ENCODE results near the gene MLXIPL. TPM values are rescaled to one million over a fixed set of nuclear protein-coding genes. Genes with fewer than 3 reads are reported as not detected.
"Not testable (repeated sequence)": the region's sequence is repeated elsewhere in the genome, so short reads cannot be mapped to it uniquely, and the experiment has no call there.

MLXIPL gene, protein sequence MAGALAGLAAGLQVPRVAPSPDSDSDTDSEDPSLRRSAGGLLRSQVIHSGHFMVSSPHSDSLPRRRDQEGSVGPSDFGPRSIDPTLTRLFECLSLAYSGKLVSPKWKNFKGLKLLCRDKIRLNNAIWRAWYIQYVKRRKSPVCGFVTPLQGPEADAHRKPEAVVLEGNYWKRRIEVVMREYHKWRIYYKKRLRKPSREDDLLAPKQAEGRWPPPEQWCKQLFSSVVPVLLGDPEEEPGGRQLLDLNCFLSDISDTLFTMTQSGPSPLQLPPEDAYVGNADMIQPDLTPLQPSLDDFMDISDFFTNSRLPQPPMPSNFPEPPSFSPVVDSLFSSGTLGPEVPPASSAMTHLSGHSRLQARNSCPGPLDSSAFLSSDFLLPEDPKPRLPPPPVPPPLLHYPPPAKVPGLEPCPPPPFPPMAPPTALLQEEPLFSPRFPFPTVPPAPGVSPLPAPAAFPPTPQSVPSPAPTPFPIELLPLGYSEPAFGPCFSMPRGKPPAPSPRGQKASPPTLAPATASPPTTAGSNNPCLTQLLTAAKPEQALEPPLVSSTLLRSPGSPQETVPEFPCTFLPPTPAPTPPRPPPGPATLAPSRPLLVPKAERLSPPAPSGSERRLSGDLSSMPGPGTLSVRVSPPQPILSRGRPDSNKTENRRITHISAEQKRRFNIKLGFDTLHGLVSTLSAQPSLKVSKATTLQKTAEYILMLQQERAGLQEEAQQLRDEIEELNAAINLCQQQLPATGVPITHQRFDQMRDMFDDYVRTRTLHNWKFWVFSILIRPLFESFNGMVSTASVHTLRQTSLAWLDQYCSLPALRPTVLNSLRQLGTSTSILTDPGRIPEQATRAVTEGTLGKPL
- total RNA-seq (2014; rRNA removed; shearing (Covaris generic)): not detected in 2 replicates

DNA sequence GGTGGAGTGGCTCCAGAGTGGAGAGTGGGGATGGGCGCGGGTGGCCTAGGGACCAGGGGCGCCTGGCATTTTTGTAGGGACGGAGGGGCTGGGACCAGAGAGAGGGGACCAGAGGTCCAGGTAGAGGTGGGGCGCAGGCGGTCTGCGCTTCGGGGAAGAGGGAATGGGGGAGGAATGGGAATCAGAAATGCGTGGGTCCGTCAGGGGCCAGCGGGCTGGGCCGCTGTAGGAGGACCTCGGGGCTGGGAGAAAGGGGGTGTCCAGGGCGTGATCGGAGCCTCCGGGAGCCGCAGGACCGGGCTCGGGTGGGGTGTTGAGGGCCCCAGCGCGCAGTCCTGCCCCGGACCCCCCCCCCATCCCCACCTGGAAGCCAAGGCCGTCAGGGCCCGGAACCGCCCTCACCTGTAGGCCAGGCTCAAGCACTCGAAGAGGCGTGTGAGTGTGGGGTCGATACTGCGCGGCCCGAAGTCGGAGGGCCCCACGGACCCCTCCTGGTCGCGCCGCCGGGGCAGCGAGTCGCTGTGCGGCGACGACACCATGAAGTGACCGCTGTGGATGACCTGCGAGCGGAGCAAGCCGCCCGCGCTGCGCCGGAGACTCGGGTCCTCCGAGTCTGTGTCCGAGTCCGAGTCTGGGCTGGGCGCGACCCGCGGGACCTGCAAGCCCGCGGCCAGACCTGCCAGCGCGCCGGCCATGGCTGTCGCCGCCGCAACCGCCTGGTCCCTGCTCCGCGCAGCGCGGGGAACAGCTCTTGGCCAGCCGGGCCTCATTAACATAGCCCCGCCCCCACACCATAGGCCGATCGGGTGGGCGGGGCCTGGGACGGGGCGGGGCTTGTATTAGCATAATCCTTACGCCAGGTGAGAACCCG is at the start of gene MLXIPL:
Gene MLXIPL (minus strand): TSS at position 725 of the 871 bp plus-strand sequence. CDS start 30 bp downstream, at position 695.
- no peak for DNase-seq (ENCODE audit: low spot score)

- DNase-seq (ENCODE audit: low spot score): no peak
Measured at GRCh38 chr7:73671857-73672445, 47.6 kb upstream of the MLXIPL start.

DNA sequence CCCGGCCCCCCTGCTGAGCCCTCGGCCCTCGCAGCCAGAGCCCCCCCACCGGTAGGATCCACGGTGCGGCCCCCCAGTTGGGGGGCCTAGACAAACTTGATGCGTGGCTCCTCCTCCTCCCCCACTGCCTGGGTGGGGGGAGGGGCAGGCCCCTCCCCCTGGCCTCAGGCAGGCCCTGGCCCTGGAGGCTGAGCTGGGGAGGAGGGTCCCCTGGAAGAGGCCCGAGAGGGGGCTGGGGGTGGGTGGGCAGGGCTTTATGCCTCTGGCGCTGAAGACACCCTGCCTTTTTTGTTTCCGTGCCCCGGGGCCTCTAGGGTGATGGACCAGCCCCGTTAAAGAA is 47.0 kb upstream of the MLXIPL start:
- no peak for DNase-seq (ENCODE audit: low spot score)

DNA sequence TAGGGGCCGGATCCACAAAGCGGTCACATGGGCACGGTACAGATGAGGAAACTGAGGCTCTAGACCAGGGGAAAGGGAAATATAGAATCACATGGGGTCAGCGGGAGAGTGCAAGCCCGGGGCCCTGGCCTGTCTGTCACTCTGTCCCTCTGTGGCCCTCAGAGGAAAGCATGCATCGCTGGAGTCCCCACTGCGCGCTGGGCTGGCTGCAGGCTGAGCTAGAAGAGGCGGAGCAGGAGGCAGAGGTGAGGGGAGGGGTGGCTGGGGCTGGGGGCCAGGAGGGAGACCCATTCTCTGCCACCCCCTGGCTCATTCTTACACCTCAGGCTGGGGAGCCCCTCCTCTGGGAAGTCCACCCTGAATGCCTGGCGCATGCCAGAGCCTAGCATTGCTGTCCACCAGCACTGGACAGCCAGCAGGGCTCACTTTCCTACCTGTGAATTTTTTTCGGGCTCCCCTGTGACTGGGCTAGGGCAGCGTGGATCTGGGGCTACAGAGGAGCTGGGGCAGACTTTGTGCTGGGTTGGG is 45.6 kb upstream of the MLXIPL start:
- DNase-seq (ENCODE audit: low spot score): no peak

DNA sequence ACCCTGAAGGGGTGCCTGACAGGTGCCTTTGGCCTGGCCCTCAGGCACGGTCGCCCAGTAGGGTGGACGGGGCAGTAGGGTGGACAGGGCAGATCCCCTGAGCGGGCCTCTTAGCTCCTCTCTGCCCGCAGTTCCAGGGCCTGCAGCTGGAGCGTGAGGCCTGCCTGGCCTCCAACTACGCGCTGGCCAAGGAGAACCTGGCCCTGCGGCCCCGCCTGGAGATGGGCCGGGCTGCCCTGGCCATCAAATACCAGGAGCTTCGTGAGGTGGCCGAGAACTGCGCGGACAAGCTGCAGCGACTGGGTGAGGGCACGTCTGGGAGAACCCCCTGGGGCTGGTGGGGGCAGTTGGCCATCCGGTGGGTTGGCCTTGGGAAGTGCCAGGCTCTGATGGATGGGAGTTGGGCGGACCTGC is 45.0 kb upstream of the MLXIPL start:
- DNase-seq (ENCODE audit: low spot score): no peak

DNA sequence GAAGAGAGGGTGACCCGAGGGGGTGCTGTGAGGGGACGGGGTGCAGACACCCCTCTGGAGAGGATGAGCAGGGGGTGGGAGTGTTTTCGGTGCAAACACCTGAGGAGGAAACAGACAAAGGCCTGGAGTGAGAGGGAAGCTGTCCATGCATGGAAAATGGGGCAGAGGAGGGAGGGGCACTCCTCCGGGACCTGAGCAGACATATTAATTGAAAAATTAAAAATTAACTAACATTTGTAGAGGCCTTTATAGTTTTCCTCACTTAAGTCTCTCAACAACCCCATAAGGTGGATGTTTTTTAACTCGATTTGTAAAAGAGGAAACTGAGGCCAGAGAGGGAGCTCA is 44.5 kb upstream of the MLXIPL start:
- DNase-seq (ENCODE audit: low spot score): no peak

GRCh38 chr7:73668103-73668885 is 44.0 kb upstream of the MLXIPL start:
- DNase-seq (ENCODE audit: low spot score): no peak

GRCh38 chr7:73667344-73668102 is 43.2 kb upstream of the MLXIPL start, which contains the start of gene VPS37D:
Gene VPS37D (plus strand): TSS chr7:73667831. CDS start chr7:73667959, 128 bp downstream.
- DNase-seq (ENCODE audit: low spot score): peak; percentile 85

- DNase-seq (ENCODE audit: low spot score): no peak
Measured at GRCh38 chr7:73663033-73663432, 38.7 kb upstream of the MLXIPL start.

GRCh38 chr7:73660594-73660993 is 36.3 kb upstream of the MLXIPL start:
- not testable (repeated sequence) for DNase-seq (ENCODE audit: low spot score)

GRCh38 chr7:73659983-73660382 is 35.7 kb upstream of the MLXIPL start:
- no peak for DNase-seq (ENCODE audit: low spot score)

GRCh38 chr7:73655309-73655708 is 31.0 kb upstream of the MLXIPL start:
- DNase-seq (ENCODE audit: low spot score): not testable (repeated sequence)

DNA sequence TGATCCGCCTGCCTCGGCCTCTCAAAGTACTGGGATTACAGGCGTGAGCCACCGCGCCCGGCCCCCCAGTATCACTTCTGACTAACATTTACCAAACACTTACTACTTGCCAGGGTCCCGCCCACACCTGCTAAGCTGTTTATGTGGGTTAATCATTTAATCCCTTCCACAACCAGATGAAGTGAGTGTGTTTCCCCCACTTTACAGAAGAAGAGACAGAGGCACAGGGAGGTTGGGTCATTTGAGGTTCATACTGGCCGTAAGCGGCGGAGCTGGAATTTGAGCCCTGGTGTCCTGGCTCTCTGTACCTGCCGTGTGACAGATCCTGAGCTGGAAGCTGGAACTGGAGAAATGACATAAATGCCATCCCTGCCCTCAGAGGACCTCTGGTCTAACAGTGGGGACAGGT is 28.2 kb upstream of the MLXIPL start:
- DNase-seq (ENCODE audit: low spot score): no peak

- DNase-seq (ENCODE audit: low spot score): no peak
Measured at GRCh38 chr7:73650524-73650923, 26.2 kb upstream of the MLXIPL start.

DNA sequence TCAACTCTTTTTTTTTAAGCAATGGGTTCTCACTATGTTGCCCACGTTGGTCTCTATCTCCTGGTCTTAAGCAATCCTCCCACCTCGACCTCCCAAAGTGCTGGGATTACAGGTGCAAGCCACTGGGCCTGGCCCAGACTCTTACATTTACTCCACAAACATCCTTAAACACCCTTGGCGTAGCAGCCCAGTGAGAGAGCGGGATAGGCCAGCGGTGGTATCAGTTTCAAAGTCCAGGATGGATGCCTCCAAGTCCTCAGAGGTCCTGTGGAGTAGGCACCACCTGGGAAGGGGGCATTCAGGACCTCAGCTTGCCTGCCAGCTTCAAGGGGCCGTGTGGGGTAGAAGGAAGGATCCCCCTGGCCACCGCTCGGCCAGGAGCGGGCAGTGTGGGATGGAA is 25.3 kb upstream of the MLXIPL start:
- no peak for DNase-seq (ENCODE audit: low spot score)

DNA sequence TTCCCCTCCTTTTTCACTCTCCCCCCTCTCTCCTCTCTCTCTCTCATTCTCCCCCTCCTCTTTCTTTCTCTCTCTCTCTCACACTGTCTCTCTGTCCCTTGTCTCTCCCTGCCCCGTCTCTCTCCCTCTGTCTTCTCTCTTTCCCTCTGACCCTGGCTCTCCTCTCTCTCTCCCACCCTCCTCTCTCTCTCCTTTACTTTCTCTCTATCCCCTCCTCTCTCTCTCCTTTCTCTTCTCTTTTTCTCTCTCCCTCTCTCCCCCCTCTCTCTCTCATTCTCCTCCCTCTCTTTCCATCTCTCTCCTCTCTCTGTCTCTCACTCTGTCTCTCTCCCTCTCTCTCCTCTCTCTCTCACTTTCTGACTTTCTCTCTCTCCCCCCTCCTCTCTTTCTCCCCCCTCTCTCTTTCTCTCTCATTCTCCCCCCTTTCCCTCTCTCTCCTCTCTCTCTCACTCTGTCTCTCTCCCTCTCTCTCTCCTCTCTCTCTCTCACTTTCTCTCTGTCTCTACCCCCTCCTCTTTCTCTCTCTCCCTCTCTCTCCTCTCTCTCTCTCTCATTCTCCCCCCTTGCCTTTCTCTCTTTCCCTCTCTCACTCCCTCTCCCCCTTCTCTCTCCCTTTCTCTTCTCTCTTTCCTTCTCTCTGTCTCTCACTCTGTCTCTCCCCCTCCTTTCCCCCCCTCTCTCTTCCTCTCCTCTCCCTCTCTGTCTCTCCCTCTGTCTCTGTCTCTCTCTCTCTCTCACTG is 24.4 kb upstream of the MLXIPL start:
- DNase-seq (ENCODE audit: low spot score): no peak

DNA sequence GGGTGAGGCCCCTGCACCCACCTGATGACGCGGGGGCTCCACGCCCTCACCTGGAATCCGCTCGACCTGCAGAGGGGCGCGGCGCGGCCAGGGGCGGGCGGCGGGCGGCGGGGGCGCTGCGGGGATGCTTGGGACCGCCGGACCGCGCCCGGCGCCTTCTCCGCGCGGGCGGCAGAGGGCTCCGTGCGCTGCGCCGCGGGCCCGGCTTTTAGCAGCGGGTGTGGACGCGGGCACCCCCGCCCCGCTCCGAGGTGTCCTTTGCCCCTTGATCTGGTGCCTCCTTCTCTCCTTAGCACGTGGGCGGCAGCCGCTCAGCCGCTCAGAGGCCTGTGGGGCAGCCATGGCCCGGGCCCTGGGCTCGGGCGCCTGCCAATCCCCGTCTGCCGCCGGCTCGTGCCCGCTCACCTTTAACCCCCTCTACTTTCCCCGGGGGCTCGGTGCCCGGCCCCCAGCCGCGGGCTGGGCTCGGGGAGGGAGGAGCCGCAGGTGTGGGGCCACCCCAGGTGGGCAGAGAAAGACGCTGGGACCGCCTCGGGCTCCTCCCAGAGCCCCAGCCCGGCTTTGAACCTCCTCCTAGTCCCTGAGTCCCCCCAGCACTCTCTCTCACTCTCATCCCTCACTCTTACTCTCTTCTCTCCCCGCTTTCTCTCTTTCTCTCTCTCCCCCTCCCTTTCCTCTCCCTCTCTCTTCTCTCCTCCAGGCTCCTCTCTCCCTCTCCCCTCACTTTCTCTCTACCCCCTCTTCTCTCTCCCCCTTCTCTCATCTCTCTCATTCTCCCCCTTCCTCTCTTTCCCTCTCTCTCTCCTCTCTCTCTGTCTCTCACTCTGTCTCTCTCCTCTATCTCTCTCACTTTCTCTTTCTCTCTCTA is 23.6 kb upstream of the MLXIPL start:
- DNase-seq (ENCODE audit: low spot score): no peak

Measured in A172 (cell line).